MG63 (cell line): ENCODE data around the gene DNAJC16. TPM values are rescaled to one million over a fixed set of nuclear protein-coding genes. Genes with fewer than 3 reads are reported as not detected.

ENCODE experiments used
- DNase-seq: peaks from one replicate; pipeline ENCODE4 v3.0.0-alpha.2; 2020
- H3K27me3 ChIP-seq: fragments of 250-450 bp; sonication (Bioruptor Pico); 2 replicates; pipeline ENCODE4 v1.5.1; 2020; ENCODE audit warnings: mild to moderate bottlenecking, moderate library complexity
- H3K36me3 ChIP-seq: fragments of 250-450 bp; sonication (Bioruptor Pico); 2 replicates; pipeline ENCODE4 v1.5.1; 2020; ENCODE audit warnings: mild to moderate bottlenecking, moderate library complexity
- H3K4me3 ChIP-seq: fragments of 250-450 bp; sonication (Bioruptor Pico); 2 replicates; pipeline ENCODE4 v1.5.1; 2020; ENCODE audit warnings: mild to moderate bottlenecking, moderate library complexity
- H3K9me3 ChIP-seq: fragments of 250-450 bp; sonication (Bioruptor Pico); 2 replicates; pipeline ENCODE4 v1.5.1; 2020; ENCODE audit warnings: mild to moderate bottlenecking, moderate library complexity
- total RNA-seq: library from RNA; depleted of rRNA; stranded (reverse); fragments of >200 nt; shearing (Covaris generic); gene quantifications from 2 replicates; pipeline ENCODE4 v1.2.3, GENCODE V29; 2014; ENCODE audit warnings: low replicate concordance

The DNAJC16 gene
- total RNA-seq, 1 experiment from 2014 or later: 3.6 TPM

DNA sequence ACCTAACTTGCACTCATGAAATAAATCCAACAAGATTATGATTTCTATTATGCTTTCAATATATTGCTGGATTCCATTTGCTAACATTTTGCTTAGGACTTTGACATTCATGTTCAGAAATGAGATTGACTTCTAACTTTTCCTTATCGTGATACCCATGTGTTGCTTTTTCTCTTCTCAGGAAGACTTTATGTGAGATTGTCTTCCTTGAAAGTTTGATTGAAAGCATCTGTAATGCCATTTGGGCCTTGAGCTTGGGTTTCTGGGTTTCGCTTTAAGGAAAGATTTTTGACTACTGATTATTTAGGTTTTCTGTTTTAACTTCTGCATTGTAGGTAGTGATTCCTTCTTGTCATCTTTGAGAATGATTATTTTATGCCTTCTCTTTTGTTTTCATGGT lies 30.4 kb downstream of the DNAJC16 start:
- peaks cover 24% of the 10 kb centered on the region for H3K36me3 ChIP-seq
- H3K27me3 ChIP-seq: no peaks in the 10 kb centered on the region
- no peak for DNase-seq
- no peak overlapping the region for H3K4me3 ChIP-seq
- no peaks in the 10 kb centered on the region for H3K9me3 ChIP-seq

DNA sequence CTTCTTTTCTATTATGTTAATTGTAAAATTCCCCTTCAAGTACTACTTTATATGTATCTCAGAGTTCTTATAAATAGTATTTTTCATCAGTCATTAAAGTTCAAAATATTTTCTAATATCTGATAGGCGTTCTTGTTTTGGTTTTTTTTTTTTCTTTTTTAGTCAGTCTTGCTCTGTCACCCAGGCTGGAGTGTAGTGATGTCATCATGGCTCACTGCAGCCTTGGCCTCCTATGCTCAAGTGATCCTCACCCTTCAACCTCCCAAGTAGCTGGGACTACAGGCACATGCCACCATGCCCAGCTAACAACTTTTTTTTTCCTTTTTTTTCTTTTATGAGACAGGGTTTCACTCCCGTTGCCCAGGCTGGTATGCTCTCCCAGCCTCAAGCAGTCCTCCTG lies 30.9 kb downstream of the DNAJC16 start:
- Histone ChIP-seq H3K9me3 (no peaks in the 10 kb centered on the region), H3K27me3 (no peaks in the 10 kb centered on the region), H3K36me3 (peaks cover 26% of the 10 kb centered on the region), H3K4me3 (no peak overlapping the region)
- no peak for DNase-seq

DNA sequence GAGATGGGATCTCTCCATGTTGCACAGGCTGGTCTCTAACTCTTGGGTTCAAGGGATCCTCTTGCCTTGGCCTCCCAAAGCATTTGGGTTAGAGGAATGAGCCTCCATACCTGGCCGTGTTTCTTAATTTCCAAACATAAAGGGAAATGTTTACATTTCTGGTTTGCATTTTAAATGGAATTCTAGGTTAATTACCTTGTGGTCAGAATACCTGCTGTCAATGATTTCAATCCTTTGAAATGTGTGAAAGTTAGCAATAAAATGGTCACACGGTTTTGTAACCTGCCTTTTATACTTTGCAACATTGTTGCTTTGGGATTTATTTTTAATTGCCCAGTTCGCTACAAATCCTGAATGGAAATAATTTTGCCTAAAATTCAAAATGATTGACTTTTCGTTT lies 31.9 kb downstream of the DNAJC16 start:
- peaks cover 33% of the 10 kb centered on the region for H3K36me3 ChIP-seq
- no peaks in the 10 kb centered on the region for H3K9me3 ChIP-seq
- no peaks in the 10 kb centered on the region for H3K27me3 ChIP-seq
- DNase-seq: no peak
- no peak overlapping the region for H3K4me3 ChIP-seq

DNA sequence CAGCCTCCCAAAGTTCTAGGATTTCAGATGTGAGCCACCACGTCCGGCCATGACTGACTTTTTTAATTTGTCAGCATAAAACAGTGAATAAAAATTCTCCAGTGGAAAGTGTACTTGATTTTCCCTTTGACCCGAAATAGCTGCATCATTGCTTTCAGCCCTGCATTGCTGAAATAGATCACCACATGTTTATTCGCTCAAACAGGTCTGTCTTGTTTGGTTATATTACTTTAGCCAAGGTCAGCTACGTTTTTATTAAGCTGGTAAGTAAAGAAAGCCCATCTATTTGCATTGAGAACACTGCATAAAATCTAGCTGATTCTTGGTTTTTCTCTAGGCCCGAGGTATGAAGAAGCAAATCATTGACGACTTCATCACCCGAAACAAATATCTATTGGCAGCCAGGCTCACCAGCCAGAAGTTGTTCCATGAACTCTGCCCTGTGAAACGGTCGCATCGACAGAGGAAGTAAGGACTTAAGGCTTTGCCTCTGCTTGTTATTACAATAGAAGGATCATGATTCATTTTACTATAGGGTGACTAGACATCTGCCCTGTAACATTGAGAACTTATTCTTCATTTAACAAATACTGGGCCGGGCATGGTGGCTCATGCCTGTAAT lies 32.7 kb downstream of the DNAJC16 start:
- H3K36me3 ChIP-seq: peaks cover 29% of the 10 kb centered on the region
- DNase-seq: no peak
- no peak overlapping the region for H3K4me3 ChIP-seq
- no peaks in the 10 kb centered on the region for H3K27me3 ChIP-seq
- no peaks in the 10 kb centered on the region for H3K9me3 ChIP-seq

DNA sequence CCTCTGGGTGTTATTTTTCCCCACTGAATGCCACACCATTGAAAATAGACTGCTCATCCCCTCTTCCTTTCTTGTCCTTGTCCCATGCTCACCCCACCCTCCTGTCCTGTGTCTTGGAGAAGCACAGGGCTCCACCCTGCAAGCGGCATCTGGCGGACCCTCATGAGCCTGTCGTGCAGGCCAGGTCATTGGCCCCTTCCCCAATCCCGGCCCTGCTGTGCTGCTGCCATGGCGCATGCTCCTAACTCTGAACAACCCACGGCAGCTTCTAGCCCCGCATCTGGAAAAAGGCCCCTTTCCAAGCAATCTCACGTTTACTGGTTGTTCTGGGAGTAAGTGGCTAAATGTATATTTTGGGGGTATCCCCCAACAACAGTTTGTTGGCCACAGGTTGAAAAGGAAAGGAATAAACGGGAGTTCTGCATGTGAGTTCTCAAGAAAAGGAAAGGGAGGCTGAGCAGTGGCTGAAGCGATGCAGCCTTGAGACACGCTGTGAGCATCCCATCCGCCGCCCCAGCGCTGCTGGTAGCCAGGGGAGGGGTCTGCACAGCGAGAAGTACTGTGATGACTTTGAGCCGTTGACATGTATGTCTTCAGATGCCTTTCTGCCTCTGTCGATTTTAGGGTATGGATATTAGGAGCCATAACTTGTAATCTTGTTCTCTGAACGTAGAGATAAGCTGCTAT lies 41.9 kb downstream of the DNAJC16 start:
- Histone ChIP-seq H3K4me3 (no peak overlapping the region), H3K9me3 (no peaks in the 10 kb centered on the region), H3K36me3 (peaks cover 45% of the 10 kb centered on the region), H3K27me3 (no peaks in the 10 kb centered on the region)
- DNase-seq: no peak

DNA sequence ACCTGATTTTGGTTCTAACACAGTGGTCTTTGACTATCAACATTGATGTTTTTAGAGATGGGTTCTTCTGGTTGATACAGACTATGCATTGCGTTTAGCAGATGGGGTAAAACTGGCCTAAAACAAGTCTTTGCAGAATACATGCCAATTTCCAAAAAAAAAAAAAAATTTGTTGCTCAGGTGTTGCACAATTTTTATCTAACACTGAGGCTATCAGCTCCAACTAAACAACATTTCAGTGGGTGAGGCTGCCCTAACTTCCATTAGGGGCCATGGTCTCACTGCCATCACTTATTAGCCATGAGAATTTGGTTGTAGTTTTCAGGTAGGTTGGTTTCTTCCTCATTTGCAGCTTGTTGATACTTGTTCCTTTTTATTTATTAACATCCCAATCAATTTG lies 44.2 kb downstream of the DNAJC16 start:
- no peaks in the 10 kb centered on the region for H3K27me3 ChIP-seq
- H3K4me3 ChIP-seq: no peak overlapping the region
- no peak for DNase-seq
- H3K9me3 ChIP-seq: no peaks in the 10 kb centered on the region
- peaks cover 33% of the 10 kb centered on the region for H3K36me3 ChIP-seq

DNA sequence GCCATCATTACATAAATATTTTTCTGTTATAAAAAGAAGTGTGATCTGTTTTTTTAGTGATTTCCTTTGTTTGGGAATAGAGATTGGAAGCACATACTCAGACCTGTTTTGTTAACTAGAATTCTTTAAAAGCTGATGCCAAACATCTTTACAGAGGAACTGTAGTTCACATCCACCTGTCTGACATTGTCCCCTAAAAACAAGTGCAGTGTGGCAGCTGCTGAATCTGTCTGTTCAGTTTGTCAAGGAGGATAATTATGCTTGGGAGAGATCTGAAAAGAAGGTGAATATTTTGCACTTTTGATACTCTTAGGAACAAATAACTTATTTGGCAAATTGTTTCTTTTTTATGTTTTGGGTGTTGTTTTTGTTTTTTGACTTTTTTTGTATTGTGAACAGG lies 44.6 kb downstream of the DNAJC16 start:
- Histone ChIP-seq H3K4me3 (no peak overlapping the region), H3K9me3 (no peaks in the 10 kb centered on the region), H3K36me3 (peaks cover 30% of the 10 kb centered on the region), H3K27me3 (no peaks in the 10 kb centered on the region)
- DNase-seq: no peak

DNA sequence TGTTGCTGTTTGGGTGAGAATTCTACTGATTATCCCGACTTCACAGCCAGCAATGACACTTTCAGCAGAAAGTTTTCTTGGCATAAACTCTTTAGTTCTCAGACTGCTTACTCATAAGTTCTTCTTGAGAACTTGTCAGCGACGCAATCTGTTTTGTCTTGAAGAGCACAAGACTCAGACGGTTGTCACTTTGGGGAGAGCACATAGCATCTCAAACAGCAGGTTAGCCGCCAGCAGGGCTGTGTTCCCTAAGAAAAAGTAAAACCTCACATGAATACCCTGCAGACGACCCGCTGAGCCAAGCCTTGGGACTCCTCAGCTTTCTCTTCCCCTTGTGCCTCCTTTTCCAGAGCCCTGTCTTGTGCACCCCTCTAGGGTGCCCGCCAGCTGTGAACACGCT lies 46.8 kb downstream of the DNAJC16 start:
- Histone ChIP-seq H3K9me3 (no peaks in the 10 kb centered on the region), H3K36me3 (peaks cover 17% of the 10 kb centered on the region), H3K27me3 (no peaks in the 10 kb centered on the region), H3K4me3 (no peak overlapping the region)
- DNase-seq: no peak

DNA sequence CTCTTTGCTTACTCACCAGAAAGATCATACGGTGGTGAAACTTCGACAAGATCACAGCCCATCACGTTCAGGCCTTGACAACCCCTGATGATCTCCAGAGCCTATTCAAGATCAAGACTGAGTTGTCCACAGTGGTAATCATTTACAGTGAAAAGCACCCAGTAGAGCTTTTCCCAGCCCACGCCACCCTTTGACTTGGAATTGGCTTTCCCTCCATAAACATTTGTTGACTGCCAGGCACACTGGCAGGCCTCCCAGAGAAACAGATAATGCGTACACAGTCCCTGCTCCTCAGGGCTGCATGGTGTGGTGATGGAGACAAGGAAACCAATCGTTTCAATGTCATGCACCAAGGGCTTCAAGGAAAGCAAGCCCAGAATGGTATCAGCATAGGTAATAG lies 48.1 kb downstream of the DNAJC16 start:
- no peaks in the 10 kb centered on the region for H3K9me3 ChIP-seq
- no peak overlapping the region for H3K4me3 ChIP-seq
- peaks cover 5% of the 10 kb centered on the region for H3K36me3 ChIP-seq
- peak; percentile 61 for DNase-seq
- no peaks in the 10 kb centered on the region for H3K27me3 ChIP-seq

DNA sequence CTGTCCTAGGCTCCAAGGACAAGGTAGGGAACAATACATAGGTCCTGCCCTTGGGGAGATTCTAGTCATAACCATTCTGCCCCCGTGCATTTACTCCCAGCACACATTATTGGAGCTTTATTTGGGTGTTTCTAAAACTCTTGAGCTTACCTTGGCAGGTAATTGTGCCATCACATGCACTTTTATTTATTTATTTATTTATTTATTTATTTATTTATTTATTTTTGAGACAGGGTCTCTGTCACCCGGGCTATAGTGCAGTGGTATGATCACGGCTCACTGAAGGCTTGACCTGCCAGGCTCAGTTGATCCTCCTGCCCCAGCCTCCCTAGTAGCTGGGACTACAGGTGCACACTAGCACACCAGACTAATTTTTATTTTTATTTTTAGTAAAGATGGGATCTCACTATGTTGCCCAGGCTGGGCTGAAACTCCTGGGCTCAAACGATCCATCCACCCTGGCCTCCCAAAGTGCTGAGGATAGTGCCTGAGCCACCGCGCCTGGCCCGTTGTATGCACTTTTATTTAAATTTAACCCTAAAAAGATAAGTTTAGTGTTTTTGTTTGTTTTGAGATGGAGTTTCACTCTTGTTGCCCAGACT lies 49.0 kb downstream of the DNAJC16 start:
- Histone ChIP-seq H3K27me3 (no peaks in the 10 kb centered on the region), H3K36me3 (peaks cover under 1% of the 10 kb centered on the region; the same call in 1 of the 2 replicates), H3K4me3 (no peak overlapping the region), H3K9me3 (no peaks in the 10 kb centered on the region)
- no peak for DNase-seq

DNA sequence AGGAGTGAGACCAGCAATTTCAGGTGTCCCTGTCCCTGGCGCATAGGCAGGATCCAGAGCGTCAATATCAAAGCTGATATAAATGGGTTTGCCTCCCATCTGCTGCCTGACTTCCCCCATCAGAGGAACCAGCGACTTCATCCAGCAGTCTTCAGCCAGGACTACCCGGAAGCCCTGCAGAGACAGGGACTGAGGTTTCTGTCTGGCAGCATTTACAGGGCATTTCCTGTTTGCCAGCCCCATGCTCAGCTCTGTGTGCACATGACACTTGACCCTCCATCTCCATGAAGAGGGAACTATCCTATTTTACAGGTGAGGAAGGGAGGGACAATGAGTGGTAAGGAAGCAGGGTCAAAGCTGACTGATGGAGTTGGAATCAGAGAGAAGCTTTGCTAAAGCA lies 51.0 kb downstream of the DNAJC16 start:
- Histone ChIP-seq H3K27me3 (no peaks in the 10 kb centered on the region), H3K36me3 (no peaks in the 10 kb centered on the region), H3K4me3 (no peak overlapping the region), H3K9me3 (no peaks in the 10 kb centered on the region)
- peak; percentile 43 for DNase-seq

DNA sequence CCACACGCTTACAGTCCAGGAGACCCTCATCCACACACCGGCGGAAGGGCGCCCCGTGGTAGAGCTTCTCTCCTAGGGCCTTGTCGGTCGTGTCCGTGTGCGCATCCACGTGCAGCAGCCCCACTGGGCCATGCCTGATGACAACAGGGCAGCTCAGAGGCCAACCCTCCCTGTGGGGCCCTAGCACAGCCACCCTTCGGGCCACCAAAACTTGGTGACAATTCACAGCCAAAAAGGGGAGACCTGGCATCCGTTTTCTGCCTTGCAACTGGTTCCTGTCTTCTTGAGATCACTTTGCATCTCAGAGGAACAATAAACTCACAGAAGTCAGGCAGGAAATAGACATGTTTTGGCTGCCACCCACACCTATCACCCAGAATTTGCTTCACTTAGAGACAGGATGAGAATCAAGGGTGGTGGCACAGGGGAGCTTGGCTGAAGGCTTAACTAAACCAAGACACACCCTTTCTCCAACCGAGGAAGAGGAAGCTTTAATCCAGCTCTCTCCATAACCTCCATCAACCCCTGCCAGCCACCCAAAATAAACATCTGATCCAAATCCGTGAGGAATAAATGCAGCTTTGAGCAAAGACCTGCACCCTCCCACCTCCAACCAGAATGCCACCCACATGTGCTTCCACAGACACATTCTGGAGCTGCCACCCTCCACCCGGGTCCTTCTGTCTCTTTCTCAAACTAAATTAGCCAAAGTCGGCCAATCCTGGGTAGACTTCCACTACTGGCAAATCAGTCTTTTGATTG lies 52.5 kb downstream of the DNAJC16 start:
- Histone ChIP-seq H3K4me3 (no peak overlapping the region), H3K27me3 (no peaks in the 10 kb centered on the region), H3K9me3 (no peaks in the 10 kb centered on the region), H3K36me3 (no peaks in the 10 kb centered on the region)
- no peak for DNase-seq

DNA sequence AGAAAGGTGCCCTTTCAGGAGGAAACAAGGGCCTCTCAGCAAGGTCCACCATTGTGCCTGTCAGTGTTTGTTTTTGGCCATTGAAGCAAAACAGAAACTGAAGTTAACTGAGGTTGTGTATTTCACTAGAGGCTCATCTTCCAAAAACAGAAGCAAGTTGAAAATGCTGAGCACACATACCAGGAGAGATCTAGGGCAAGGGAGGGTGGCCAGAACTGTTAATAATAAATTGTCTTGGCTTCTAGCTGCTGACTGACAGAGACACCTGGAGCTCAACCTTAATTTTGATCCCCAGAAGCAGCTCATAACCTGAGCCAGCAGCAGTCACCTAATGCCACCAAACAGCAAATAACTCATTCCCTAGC lies 53.0 kb downstream of the DNAJC16 start:
- no peak for DNase-seq
- Histone ChIP-seq H3K9me3 (no peaks in the 10 kb centered on the region), H3K4me3 (no peak overlapping the region), H3K36me3 (no peaks in the 10 kb centered on the region), H3K27me3 (no peaks in the 10 kb centered on the region)

DNA sequence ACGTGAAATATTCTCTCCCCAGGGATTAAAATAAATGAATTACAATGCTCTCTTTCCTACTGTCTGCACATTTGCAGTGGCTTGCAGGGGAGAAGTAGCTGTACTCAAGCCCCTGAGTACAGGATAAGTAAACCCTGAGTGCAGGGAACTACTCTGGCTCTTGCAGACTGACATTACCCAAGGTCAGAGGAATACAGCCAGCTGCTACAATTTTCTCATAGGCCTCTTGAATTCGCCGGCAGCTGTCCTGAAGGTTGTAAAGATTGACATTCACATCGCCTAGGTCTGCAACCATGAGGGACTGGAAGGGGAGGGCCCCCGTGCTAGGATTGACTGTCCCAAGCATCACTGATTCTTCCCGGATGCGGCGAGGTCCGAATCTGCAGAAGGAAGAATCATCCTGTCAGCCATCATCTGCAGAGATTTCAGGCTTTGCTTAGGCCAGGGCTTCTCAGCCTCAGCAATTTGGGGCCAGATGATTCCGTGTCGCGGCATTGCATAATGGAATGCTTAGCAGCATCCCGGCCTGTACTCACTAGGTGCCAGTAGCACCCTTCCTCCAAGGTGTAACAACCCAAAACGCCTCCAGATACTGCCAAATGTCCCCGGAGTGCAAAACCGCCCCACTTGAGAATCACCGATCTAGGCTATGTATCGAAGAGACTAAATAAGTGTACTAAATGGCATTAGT lies 56.5 kb downstream of the DNAJC16 start:
- DNase-seq: no peak
- Histone ChIP-seq H3K4me3 (no peak overlapping the region), H3K27me3 (no peaks in the 10 kb centered on the region), H3K9me3 (no peaks in the 10 kb centered on the region), H3K36me3 (no peaks in the 10 kb centered on the region)

DNA sequence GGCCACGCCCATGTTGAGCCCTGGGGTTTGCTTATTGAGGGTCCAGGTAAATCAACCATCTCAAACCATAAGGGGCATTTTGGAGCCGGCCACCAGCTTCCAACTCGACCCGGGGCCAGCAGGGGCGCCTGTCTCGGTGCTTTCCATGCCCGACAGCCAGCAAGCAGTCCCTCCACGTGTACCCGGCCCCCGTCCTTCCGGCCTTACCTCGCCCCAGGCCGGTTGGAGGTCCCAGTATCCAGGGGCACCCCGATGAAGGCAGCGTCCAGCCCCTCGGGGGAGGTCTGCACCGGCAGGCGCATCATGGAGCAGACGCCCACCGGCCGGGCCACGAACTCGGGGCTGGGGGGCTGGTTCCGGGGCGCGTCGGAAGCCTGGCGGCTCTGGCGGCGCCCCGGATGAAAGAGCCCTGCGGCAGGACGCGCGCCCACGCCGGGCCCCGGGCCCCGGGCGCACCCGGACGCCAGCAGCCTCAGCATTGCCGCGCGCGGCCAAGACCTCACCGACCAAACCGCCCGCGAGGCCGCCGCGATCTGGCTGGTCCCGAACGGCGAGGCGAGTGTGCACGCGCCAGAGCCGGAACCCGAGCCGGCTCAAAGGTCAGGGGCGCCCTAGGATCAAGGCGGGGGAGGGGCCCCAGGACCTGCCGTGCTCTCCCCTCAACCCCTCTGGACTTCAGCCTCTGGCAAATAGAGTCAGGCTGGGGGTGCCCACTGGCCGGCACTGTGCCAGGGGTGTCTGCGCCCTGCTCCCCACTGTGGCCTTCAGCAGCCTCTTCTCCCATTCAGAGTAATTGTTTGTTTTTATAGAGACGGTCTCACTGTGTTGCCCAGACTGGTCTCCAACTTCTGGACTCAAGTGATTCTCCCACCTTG lies 58.1 kb downstream of the DNAJC16 start, which contains the start of gene AGMAT:
TSS of gene AGMAT (minus strand) at position 563 of the 875 bp plus-strand sequence. CDS start at position 479, 84 bp downstream.
- H3K4me3 ChIP-seq: peak within 1 kb of the TSS; percentile 40
- H3K27me3 ChIP-seq: no peaks in the 10 kb centered on the region
- no peaks in the 10 kb centered on the region for H3K9me3 ChIP-seq
- no peaks in the 10 kb centered on the region for H3K36me3 ChIP-seq
- peak; percentile 64 for DNase-seq

DNA sequence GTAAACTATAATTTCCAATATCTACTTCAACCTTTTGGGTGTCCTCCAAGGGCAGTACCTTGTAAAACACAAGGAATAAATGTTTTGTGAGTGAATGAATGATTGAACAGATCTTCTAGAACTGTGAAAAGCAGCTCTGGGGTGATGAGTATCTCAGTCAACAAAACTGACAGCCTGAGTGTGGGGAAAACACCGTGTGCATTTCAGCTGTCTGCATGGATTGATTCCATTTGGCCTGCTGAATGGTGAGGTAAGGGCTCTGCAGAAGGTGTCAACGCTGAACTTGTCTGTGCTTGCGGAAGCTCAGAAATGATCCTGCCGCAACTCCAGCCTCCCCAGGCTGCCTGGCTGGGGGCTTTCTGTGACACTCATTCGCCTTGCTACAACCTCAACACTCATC lies 65.6 kb downstream of the DNAJC16 start:
- Histone ChIP-seq H3K9me3 (no peaks in the 10 kb centered on the region), H3K36me3 (no peaks in the 10 kb centered on the region), H3K4me3 (no peak overlapping the region), H3K27me3 (peaks cover 3% of the 10 kb centered on the region; the same call in 1 of the 2 replicates)
- DNase-seq: no peak
